H1 (cell line): ENCODE results near the gene RFT1. TPM values are rescaled to one million over a fixed set of nuclear protein-coding genes. Genes with fewer than 3 reads are reported as not detected.

Experiments
- BACH1 ChIP-seq: IDR thresholded peaks from 2 replicates; pipeline ENCODE4 v1.6.1; 2012; ENCODE audit warnings: low read length, improper control_type of control experiment
- CBX8 ChIP-seq: fragments of 300-800, 300-1000 bp; sonication (generic); IDR thresholded peaks from 2 replicates; pipeline ENCODE4 v1.7.1; 2016; ENCODE audit warnings: low read depth, low read length, borderline replicate concordance
- CEBPB ChIP-seq: IDR thresholded peaks from 2 replicates; pipeline ENCODE4 v1.6.1; 2012; ENCODE audit warnings: low read depth, low read length
- CHD1 ChIP-seq: IDR thresholded peaks from 2 replicates; pipeline ENCODE4 v1.6.1; 2012; ENCODE audit warnings: low read depth, low read length, improper control_type of control experiment
- CHD2 ChIP-seq: IDR thresholded peaks from 2 replicates; pipeline ENCODE4 v1.6.1; 2012; ENCODE audit warnings: low read length, improper control_type of control experiment
- POU5F1 ChIP-seq: IDR thresholded peaks from 2 replicates; pipeline ENCODE4 v1.6.1; 2011; ENCODE audit warnings: low read depth, mild to moderate bottlenecking, low read length, moderate library complexity
- RBBP5 ChIP-seq: IDR thresholded peaks from 2 replicates; pipeline ENCODE4 v1.7.1; 2012; ENCODE audit warnings: low read depth, mild to moderate bottlenecking, inconsistent platforms, low read length, moderate library complexity, borderline replicate concordance
- polyA plus RNA-seq, 7 experiments: library from polyadenylated mRNA; depleted of rRNA in 3 of 7; stranded (reverse) in 5 of 7; unstranded in 2 of 7; fragments of >200 nt in 5 of 7; fragments of 200-250 nt in 2 of 7; gene quantifications; 1 replicate in 5 of 7; 2 replicates in 1 of 7; 4 replicates in 1 of 7; pipeline versions ENCODE4 v1.2.1 to v1.2.3, GENCODE V29; 2011 to 2013; ENCODE audit warnings: missing spikeins in 2 of 7, mixed read lengths in 2 of 7
- total RNA-seq: library from RNA; stranded (reverse); fragmentation: NEBNext Ultra II Directional; extraction: Animal tissue kit (Norgen Biotek cat#: 25700); gene quantifications from 2 replicates; pipeline ENCODE4 v1.2.1, GENCODE V29; 2021
- TF ChIP-seq, protein P1 (sequence below): IDR thresholded peaks from 2 replicates; pipeline ENCODE4 v1.6.1; 2012; ENCODE audit warnings: low read length, inconsistent platforms

Gene RFT1
- total and polyA plus RNA-seq, 2 of the 8 experiments (the other 6 are each of a cell fraction or from before 2014, with no cell fraction given), result 27.7 to 42.4 TPM

DNA sequence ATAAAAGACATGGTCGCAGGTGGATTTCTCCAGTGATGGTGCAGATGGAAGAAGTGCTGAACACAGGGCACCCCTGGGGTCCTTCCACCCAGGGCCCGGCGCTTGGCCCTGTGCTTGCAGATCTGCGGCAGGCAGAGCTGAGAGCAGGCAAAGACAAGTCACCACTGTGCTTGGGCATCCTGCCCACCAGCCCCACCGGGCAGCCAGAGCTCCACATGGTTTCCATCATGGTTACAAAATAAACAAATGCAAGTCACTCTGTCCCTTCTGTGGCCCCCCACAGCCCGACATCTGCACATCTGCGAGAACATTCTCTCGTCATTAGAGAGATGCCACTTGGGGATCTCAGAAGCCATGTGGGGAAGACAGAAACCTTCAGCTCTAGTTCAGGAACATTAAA lies 46.7 kb downstream of the RFT1 start (continued):
- TF ChIP-seq RBBP5 (no peak), CEBPB (no peak), CHD2 (no peak), CHD1 (no peak), BACH1 (no peak), CBX8 (no peak), POU5F1 (no peak)
- TF ChIP-seq, protein P1, sequence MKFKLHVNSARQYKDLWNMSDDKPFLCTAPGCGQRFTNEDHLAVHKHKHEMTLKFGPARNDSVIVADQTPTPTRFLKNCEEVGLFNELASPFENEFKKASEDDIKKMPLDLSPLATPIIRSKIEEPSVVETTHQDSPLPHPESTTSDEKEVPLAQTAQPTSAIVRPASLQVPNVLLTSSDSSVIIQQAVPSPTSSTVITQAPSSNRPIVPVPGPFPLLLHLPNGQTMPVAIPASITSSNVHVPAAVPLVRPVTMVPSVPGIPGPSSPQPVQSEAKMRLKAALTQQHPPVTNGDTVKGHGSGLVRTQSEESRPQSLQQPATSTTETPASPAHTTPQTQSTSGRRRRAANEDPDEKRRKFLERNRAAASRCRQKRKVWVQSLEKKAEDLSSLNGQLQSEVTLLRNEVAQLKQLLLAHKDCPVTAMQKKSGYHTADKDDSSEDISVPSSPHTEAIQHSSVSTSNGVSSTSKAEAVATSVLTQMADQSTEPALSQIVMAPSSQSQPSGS, result no peak
- TF ChIP-seq, all 59 proteins: peak for 0
